ENCODE results near the gene TRMT44.

TRMT44 gene

GRCh38 chr4:8516061-8516573, 75.5 kb downstream of the TRMT44 start:
- DNase-seq: no peak

GRCh38 chr4:8516996-8517550, 76.5 kb downstream of the TRMT44 start:
- DNase-seq: no peak

GRCh38 chr4:8517946-8518345, 77.4 kb downstream of the TRMT44 start:
- DNase-seq: no peak

- DNase-seq: no peak
Observed at GRCh38 chr4:8522160-8523120, 81.9 kb downstream of the TRMT44 start.

GRCh38 chr4:8523175-8523574, 82.6 kb downstream of the TRMT44 start:
- DNase-seq: no peak

GRCh38 chr4:8523766-8524165, 83.2 kb downstream of the TRMT44 start:
- no peak for DNase-seq

- no peak for DNase-seq
Observed at GRCh38 chr4:8524595-8525382, 84.2 kb downstream of the TRMT44 start.

GRCh38 chr4:8525383-8526120, 85.0 kb downstream of the TRMT44 start:
- no peak for DNase-seq
